Measurements from ENCODE around the gene RSF1.

RSF1 gene

GRCh38 chr11:77813256-77813655 lies 7.3 kb downstream of the RSF1 start:
- DNase-seq (ENCODE audit: low spot score) = no peak

GRCh38 chr11:77806993-77807392 lies 13.5 kb downstream of the RSF1 start:
- DNase-seq (ENCODE audit: low spot score) = no peak

- DNase-seq (ENCODE audit: low spot score) = no peak
Measured at GRCh38 chr11:77806415-77806814, 14.1 kb downstream of the RSF1 start.

GRCh38 chr11:77801477-77801876 lies 19.0 kb downstream of the RSF1 start:
- DNase-seq (ENCODE audit: low spot score) = no peak

- no peak for DNase-seq (ENCODE audit: low spot score)
Measured at GRCh38 chr11:77800449-77800848, 20.1 kb downstream of the RSF1 start.

- DNase-seq (ENCODE audit: low spot score) = no peak
Measured at GRCh38 chr11:77799338-77799737, 21.2 kb downstream of the RSF1 start.

GRCh38 chr11:77793972-77794371 lies 26.6 kb downstream of the RSF1 start:
- DNase-seq (ENCODE audit: low spot score) = no peak

GRCh38 chr11:77791301-77791700 lies 29.2 kb downstream of the RSF1 start:
- no peak for DNase-seq (ENCODE audit: low spot score)

GRCh38 chr11:77789731-77790476 lies 30.6 kb downstream of the RSF1 start:
- DNase-seq (ENCODE audit: low spot score) = no peak

- DNase-seq (ENCODE audit: low spot score) = no peak
Measured at GRCh38 chr11:77789061-77789730, 31.3 kb downstream of the RSF1 start.

GRCh38 chr11:77784572-77784971 lies 36.0 kb downstream of the RSF1 start:
- no peak for DNase-seq (ENCODE audit: low spot score)

- DNase-seq (ENCODE audit: low spot score) = no peak
Measured at GRCh38 chr11:77783025-77783424, 37.5 kb downstream of the RSF1 start.

- DNase-seq (ENCODE audit: low spot score) = no peak
Measured at GRCh38 chr11:77779935-77780334, 40.6 kb downstream of the RSF1 start.

GRCh38 chr11:77778549-77778948 lies 42.0 kb downstream of the RSF1 start:
- no peak for DNase-seq (ENCODE audit: low spot score)

GRCh38 chr11:77778118-77778517 lies 42.4 kb downstream of the RSF1 start:
- no peak for DNase-seq (ENCODE audit: low spot score)

- DNase-seq (ENCODE audit: low spot score) = no peak
Measured at GRCh38 chr11:77776455-77776854, 44.1 kb downstream of the RSF1 start.

GRCh38 chr11:77775936-77776335 lies 44.6 kb downstream of the RSF1 start:
- DNase-seq (ENCODE audit: low spot score) = no peak

GRCh38 chr11:77771135-77771534 lies 49.4 kb downstream of the RSF1 start:
- DNase-seq (ENCODE audit: low spot score) = no peak

GRCh38 chr11:77770629-77771028 lies 49.9 kb downstream of the RSF1 start:
- no peak for DNase-seq (ENCODE audit: low spot score)

GRCh38 chr11:77762426-77762825 lies 58.1 kb downstream of the RSF1 start:
- DNase-seq (ENCODE audit: low spot score) = no peak

- DNase-seq (ENCODE audit: low spot score) = no peak
Measured at GRCh38 chr11:77761491-77761890, 59.0 kb downstream of the RSF1 start.

- no peak for DNase-seq (ENCODE audit: low spot score)
Measured at GRCh38 chr11:77758331-77758730, 62.2 kb downstream of the RSF1 start.

- no peak for DNase-seq (ENCODE audit: low spot score)
Measured at GRCh38 chr11:77753230-77753629, 67.3 kb downstream of the RSF1 start.

GRCh38 chr11:77752516-77752915 lies 68.0 kb downstream of the RSF1 start:
- DNase-seq (ENCODE audit: low spot score) = no peak
